Measurements from ENCODE around the gene HERC4.

DNA sequence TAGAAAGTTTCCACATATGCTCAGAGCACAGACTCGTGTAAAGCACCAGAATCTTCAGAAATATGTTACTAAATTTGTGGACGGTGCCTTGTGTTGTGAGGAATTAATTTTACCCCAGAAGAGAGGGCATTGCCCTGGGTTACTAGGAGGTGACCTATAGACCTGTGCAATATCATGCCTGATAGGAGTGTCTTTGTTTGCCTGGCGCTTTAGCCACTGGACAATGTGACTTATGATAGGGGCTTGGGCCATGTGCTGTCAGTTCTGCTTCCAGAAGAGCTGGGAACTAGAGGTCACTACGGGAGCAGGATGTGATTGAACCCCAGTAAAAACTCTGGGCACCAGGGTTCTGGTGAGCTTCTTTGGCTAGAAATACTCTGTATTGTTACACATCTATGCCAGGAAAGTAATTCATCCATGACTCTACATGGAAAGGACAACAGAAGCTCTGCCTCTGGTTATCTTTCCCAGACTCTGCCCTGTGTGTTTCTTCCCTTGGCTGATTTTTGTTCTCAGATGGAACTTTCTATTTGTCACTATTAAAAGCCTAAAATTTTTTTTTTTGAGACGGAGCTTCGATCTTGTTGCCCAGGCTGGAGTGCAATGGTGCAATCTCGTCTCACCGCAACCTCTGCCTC lies 115.1 kb downstream of the HERC4 start:
- no peak for TF ChIP-seq POLR2AphosphoS5 (IDR thresholded peaks at IDR 0.05; ENCODE audit: insufficient read depth, low read depth, low read length)
- TF ChIP-seq, protein P1, sequence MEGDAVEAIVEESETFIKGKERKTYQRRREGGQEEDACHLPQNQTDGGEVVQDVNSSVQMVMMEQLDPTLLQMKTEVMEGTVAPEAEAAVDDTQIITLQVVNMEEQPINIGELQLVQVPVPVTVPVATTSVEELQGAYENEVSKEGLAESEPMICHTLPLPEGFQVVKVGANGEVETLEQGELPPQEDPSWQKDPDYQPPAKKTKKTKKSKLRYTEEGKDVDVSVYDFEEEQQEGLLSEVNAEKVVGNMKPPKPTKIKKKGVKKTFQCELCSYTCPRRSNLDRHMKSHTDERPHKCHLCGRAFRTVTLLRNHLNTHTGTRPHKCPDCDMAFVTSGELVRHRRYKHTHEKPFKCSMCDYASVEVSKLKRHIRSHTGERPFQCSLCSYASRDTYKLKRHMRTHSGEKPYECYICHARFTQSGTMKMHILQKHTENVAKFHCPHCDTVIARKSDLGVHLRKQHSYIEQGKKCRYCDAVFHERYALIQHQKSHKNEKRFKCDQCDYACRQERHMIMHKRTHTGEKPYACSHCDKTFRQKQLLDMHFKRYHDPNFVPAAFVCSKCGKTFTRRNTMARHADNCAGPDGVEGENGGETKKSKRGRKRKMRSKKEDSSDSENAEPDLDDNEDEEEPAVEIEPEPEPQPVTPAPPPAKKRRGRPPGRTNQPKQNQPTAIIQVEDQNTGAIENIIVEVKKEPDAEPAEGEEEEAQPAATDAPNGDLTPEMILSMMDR (IDR thresholded peaks at IDR 0.05; ENCODE audit: extremely low read depth in 1 of 2, insufficient read depth in 1 of 2, low read depth in 1 of 2, low read length in 2 of 2), result no peak
- no peak for TF ChIP-seq POLR2A (IDR thresholded peaks at IDR 0.05; ENCODE audit: low read depth, low read length)
- TF ChIP-seq GATA2 (IDR thresholded peaks at IDR 0.05; ENCODE audit: insufficient read depth, insufficient read length, low read depth, low read length), result no peak
- TF ChIP-seq FOS (IDR thresholded peaks at IDR 0.05; ENCODE audit: borderline replicate concordance, insufficient read depth, low read length), result no peak
- no peak for TF ChIP-seq EZH2 (IDR thresholded peaks at IDR 0.05; ENCODE audit: borderline replicate concordance, low read depth, low read length, severe bottlenecking)

Data from endothelial cell of umbilical vein (primary cell).